T follicular helper cell (primary cell): ENCODE data around the gene RSPH6A.
"Not testable (repeated sequence)": the region's sequence is repeated elsewhere in the genome, so short reads cannot be mapped to it uniquely, and the experiment has no call there.

ENCODE experiments used
- DNase-seq: peaks from one replicate; pipeline ENCODE4 v3.0.0-alpha.2; 2020; ENCODE audit warnings: low read depth

The RSPH6A gene

GRCh38 chr19:45766869-45767346 lies 48.2 kb downstream of the RSPH6A start:
- DNase-seq: no peak

GRCh38 chr19:45766296-45766868 lies 48.7 kb downstream of the RSPH6A start:
- DNase-seq: no peak

- DNase-seq: no peak
These were observed 49.3 kb downstream of the RSPH6A start for GRCh38 chr19:45765702-45766295.

- DNase-seq: no peak
These were observed 50.0 kb downstream of the RSPH6A start for GRCh38 chr19:45764945-45765701.

- no peak for DNase-seq
These were observed 50.6 kb downstream of the RSPH6A start for GRCh38 chr19:45764475-45764874.

- DNase-seq: no peak
These were observed 51.3 kb downstream of the RSPH6A start for GRCh38 chr19:45763691-45764294.

GRCh38 chr19:45762870-45763631 lies 52.1 kb downstream of the RSPH6A start:
- no peak for DNase-seq

- no peak for DNase-seq
These were observed 53.4 kb downstream of the RSPH6A start for GRCh38 chr19:45761714-45762113.

GRCh38 chr19:45758921-45759320 lies 56.2 kb downstream of the RSPH6A start:
- no peak for DNase-seq

- DNase-seq: no peak
These were observed 57.4 kb downstream of the RSPH6A start for GRCh38 chr19:45757695-45758094.

- no peak for DNase-seq
These were observed 60.8 kb downstream of the RSPH6A start for GRCh38 chr19:45754323-45754722.

GRCh38 chr19:45753548-45753947 lies 61.6 kb downstream of the RSPH6A start:
- no peak for DNase-seq

GRCh38 chr19:45752639-45753038 lies 62.5 kb downstream of the RSPH6A start:
- no peak for DNase-seq

GRCh38 chr19:45751483-45751882 lies 63.6 kb downstream of the RSPH6A start:
- not testable (repeated sequence) for DNase-seq

GRCh38 chr19:45747513-45747912 lies 67.6 kb downstream of the RSPH6A start:
- no peak for DNase-seq

- no peak for DNase-seq
These were observed 68.2 kb downstream of the RSPH6A start for GRCh38 chr19:45746866-45747265.
